ENCODE measurements around the gene PLK1. TPM values are rescaled to one million over a fixed set of nuclear protein-coding genes. Genes with fewer than 3 reads are reported as not detected.

PLK1 gene
- total RNA-seq, 1 donor, result 16.8 TPM

GRCh38 chr16:23690771-23691482 lies 12.2 kb downstream of the PLK1 start:
- TF ChIP-seq CTCF (IDR thresholded peaks at IDR 0.05; ENCODE audit: insufficient read depth, low read length), result no peak
- no peak overlapping the region for H3K4me3 ChIP-seq (ENCODE audit: low read depth, low read length)
- no peak for DNase-seq (ENCODE audit: low read depth)

GRCh38 chr16:23691483-23692189 lies 12.9 kb downstream of the PLK1 start:
- TF ChIP-seq CTCF (IDR thresholded peaks at IDR 0.05; ENCODE audit: insufficient read depth, low read length), result no peak
- peak; percentile 28 for DNase-seq (ENCODE audit: low read depth)
- H3K4me3 ChIP-seq (ENCODE audit: low read depth, low read length), result no peak overlapping the region

DNA sequence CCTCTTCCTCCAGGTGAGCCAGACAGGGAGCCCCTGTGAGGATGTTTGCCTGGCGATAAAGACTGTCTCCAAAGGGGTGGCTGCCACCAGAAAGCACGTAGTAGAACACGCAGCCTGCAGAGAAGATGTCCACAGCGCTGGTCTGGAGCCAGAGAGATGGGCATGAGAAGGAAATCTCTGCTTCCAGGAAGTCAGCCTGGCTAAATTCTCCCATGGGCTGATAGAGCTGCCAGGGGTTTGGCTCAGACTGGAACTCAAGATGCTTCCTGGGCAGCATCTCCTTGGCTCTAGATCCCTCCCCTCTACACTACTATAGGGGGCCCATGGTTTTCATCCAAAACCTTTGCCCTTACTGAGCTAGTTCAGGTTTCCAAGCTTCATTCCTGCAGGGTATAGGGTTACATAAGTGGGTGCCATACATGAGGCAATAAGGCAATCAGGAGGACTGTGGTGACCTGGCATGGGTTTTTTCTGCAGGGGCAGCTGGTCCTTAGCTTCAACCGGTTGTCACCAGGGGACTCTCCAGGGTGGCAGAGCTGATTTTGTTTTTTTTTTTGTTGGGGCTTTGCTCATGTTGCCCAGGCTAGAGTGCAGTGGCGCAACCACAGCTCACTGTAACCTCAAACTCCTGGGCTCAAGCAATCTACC lies 13.6 kb downstream of the PLK1 start:
- no peak for TF ChIP-seq CTCF (IDR thresholded peaks at IDR 0.05; ENCODE audit: insufficient read depth, low read length)

DNA sequence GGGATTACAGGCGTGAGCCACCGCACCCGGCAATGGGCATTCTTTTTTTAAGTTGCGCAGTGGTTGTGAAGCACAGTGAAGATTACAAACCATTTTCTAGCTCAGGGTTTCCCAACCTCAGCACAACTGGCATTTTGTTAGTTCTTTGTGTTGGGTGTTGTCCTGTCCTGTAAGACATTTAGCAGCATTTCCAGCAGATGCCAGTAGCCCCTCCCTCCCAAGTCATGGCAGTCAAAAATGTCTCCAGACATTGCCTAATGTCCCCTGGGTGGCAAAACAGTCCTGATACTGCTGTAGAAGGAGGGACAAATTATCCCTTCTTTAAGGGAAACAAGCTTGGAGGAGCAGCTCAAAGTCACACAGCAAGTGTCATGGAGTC lies 15.6 kb downstream of the PLK1 start:
- DNase-seq (ENCODE audit: low read depth), result no peak
- TF ChIP-seq CTCF (IDR thresholded peaks at IDR 0.05; ENCODE audit: insufficient read depth, low read length), result no peak
- no peak overlapping the region for H3K4me3 ChIP-seq (ENCODE audit: low read depth, low read length)

More for the DNA sequence above, 13.6 kb downstream of the PLK1 start:
- H3K4me3 ChIP-seq (ENCODE audit: low read depth, low read length), result no peak overlapping the region
- no peak for DNase-seq (ENCODE audit: low read depth)

- DNase-seq (ENCODE audit: low read depth), result peak; percentile 28
- TF ChIP-seq CTCF (IDR thresholded peaks at IDR 0.05; ENCODE audit: insufficient read depth, low read length), result no peak
- H3K4me3 ChIP-seq (ENCODE audit: low read depth, low read length), result no peak overlapping the region
These were observed 16.1 kb downstream of the PLK1 start for GRCh38 chr16:23694644-23695373.

DNA sequence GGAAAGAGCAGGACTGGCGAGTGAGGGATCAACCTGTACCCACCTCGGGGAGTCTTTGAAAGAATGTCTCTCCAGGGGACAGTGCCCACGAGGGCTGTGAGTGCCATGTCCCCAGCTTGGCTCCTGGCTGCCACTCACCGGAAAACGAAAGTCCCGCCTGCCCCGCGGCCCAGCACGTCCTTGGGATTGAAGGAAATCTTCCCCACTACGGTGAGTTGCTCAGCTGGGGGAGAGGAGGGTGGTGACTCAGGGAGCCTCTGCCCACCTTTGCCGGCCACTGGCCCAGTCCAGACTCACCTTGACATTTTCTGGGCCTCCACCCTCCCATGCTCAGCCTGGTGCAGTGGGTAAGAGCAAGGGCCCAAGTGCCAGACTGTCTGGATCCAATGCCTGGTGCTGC lies 17.1 kb downstream of the PLK1 start:
- TF ChIP-seq CTCF (IDR thresholded peaks at IDR 0.05; ENCODE audit: insufficient read depth, low read length), result no peak
- DNase-seq (ENCODE audit: low read depth), result no peak
- H3K4me3 ChIP-seq (ENCODE audit: low read depth, low read length), result no peak overlapping the region
